Sigmoid colon (tissue), 7 donors: ENCODE measurements around the gene PIN1. TPM values are rescaled to one million over a fixed set of nuclear protein-coding genes. Genes with fewer than 3 reads are reported as not detected.
A peak's percentile ranks its signal among the peaks of the same experiment; 100 is the strongest.
"Not testable (repeated sequence)": the region's sequence is repeated elsewhere in the genome, so short reads cannot be mapped to it uniquely, and the experiment has no call there.

Experiments
- DNase-seq: peaks from one replicate; pipeline ENCODE4 v3.0.0-alpha.2; 2019
- H3K27ac ChIP-seq, 4 donors: fragments of 200-600 bp; sonication (generic); one replicate each; pipeline ENCODE4 v1.5.1; 2016 to 2019; ENCODE audit warnings: mild to moderate bottlenecking in 1 of 4
- H3K27me3 ChIP-seq, 3 donors: fragments of 200-600 bp; sonication (generic); one replicate each; pipeline ENCODE4 v1.5.1; 2019; ENCODE audit warnings: mild to moderate bottlenecking in 1 of 3
- H3K36me3 ChIP-seq, 4 donors: fragments of 200-600 bp; sonication (generic); one replicate each; pipeline ENCODE4 v1.5.1; 2016 to 2019
- H3K4me1 ChIP-seq, 4 donors: fragments of 200-600 bp; sonication (generic); one replicate each; pipeline ENCODE4 v1.5.1; 2017 to 2019
- H3K4me3 ChIP-seq, 4 donors: fragments of 200-600 bp; sonication (generic); one replicate each; pipeline ENCODE4 v1.5.1; 2017 to 2019; ENCODE audit warnings: mild to moderate bottlenecking in 2 of 4, moderate library complexity in 1 of 4
- H3K9me3 ChIP-seq, 4 donors: fragments of 200-600 bp in 3 of 4; sonication (generic) in 3 of 4; one replicate each; pipeline versions ENCODE4 v1.5.1 to v1.6.1; 2013 to 2019
- EP300 ChIP-seq, 4 donors: sonication (generic); formaldehyde crosslinking; IDR thresholded peaks; one replicate each; pipeline ENCODE4 v1.6.1; 2017; ENCODE audit warnings: antibody characterized with exemption in 4 of 4
- POLR2A ChIP-seq, 2 donors: fragments of 450-650 bp; IDR thresholded peaks; one replicate each; pipeline ENCODE4 v1.6.1; 2016; ENCODE audit warnings: antibody characterized with exemption in 2 of 2, mild to moderate bottlenecking in 2 of 2, moderate library complexity in 2 of 2
- POLR2AphosphoS5 ChIP-seq, 4 donors: sonication (generic); formaldehyde crosslinking; IDR thresholded peaks; one replicate each; pipeline ENCODE4 v1.6.1; 2017; ENCODE audit warnings: antibody characterized with exemption in 4 of 4
- WGBS, 2 donors: extraction: QIAGEN DNeasy Blood & Tissue Kit; methylation state at CpG; one replicate each; pipeline ENCODE4 v1.1.7; 2013; 5-methylcytosine and 5-hydroxymethylcytosine counted together
- intact Hi-C: fragments of 100-400 bp; cut with DNase I; formaldehyde crosslinking; loops from one replicate; pipeline ENCODE4 v1.15.1; 2023
- polyA plus RNA-seq, 3 donors: library from polyadenylated mRNA; stranded (reverse); fragments of 200-250 nt; gene quantifications; one replicate each; pipeline ENCODE4 v1.2.3, GENCODE V29; 2013
- total RNA-seq, 4 donors: library from RNA; depleted of rRNA; stranded (reverse); fragments of >200 nt; gene quantifications; one replicate each; pipeline ENCODE4 v1.1.0, GENCODE V29; 2016
- TF ChIP-seq, protein P1 (sequence below), 4 experiments: fragments of 450-650 bp in 3 of 4; fragments of 200-600 bp in 1 of 4; IDR thresholded peaks; one replicate each; pipeline ENCODE4 v1.5.1; 2016 to 2019; ENCODE audit warnings: antibody characterized with exemption in 4 of 4, mild to moderate bottlenecking in 3 of 4, moderate library complexity in 2 of 4
- donor health status: healthy with polysubstance abuse.
- donor health status: Bipolar disorder and iron deficiency.
- donor health status: healthy.

Gene PIN1
- total and polyA plus RNA-seq, 7 donors, result 77.5 to 149 (median 122) TPM

GRCh38 chr19:9818734-9819595 is 16.2 kb upstream of the PIN1 start, which contains the start of gene FBXL12:
Gene FBXL12, minus strand, starts transcription at chr19:9819079. Its CDS starts 266 bp downstream, at chr19:9818813.
- peaks cover 0 to 5% (median 0%) of the 10 kb centered on the region in 4 donors for H3K36me3 ChIP-seq
- DNase-seq, result peak; percentile 100
- peaks cover 0 to 27% (median 19%) of the 10 kb centered on the region in 4 donors for H3K4me1 ChIP-seq
- intact Hi-C loops, result loop anchor here (2.0 to 10.0 kb wide), 2 partner anchors 26 to 384 kb away; partner anchors contain the start of gene ZNF266
- 1% methylated on average over 82 of the region's 82 CpGs for WGBS, 2 donors
- peak within 1 kb of the TSS; percentile 86 to 94 (median 92) for H3K27ac ChIP-seq
- H3K9me3 ChIP-seq, result no peaks in the 10 kb centered on the region
- no peaks in the 10 kb centered on the region for H3K27me3 ChIP-seq
- peak within 1 kb of the TSS; percentile 59 to 90 (median 86) for H3K4me3 ChIP-seq
- TF ChIP-seq, protein P1, sequence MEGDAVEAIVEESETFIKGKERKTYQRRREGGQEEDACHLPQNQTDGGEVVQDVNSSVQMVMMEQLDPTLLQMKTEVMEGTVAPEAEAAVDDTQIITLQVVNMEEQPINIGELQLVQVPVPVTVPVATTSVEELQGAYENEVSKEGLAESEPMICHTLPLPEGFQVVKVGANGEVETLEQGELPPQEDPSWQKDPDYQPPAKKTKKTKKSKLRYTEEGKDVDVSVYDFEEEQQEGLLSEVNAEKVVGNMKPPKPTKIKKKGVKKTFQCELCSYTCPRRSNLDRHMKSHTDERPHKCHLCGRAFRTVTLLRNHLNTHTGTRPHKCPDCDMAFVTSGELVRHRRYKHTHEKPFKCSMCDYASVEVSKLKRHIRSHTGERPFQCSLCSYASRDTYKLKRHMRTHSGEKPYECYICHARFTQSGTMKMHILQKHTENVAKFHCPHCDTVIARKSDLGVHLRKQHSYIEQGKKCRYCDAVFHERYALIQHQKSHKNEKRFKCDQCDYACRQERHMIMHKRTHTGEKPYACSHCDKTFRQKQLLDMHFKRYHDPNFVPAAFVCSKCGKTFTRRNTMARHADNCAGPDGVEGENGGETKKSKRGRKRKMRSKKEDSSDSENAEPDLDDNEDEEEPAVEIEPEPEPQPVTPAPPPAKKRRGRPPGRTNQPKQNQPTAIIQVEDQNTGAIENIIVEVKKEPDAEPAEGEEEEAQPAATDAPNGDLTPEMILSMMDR (IDR thresholded peaks at IDR 0.05), result no peak
- peak; percentile 81 to 92 (median 88) for TF ChIP-seq POLR2AphosphoS5 (IDR thresholded peaks at IDR 0.05)
- peak; percentile 78 to 89 for TF ChIP-seq POLR2A (IDR thresholded peaks at IDR 0.05)
- TF ChIP-seq EP300 (IDR thresholded peaks at IDR 0.05), result no peak

- Histone ChIP-seq H3K36me3 (peaks cover 0 to 7% (median 0%) of the 10 kb centered on the region in 4 donors), H3K27ac (peak overlapping the region; percentile 86 to 94 (median 92)), H3K27me3 (no peaks in the 10 kb centered on the region), H3K9me3 (no peaks in the 10 kb centered on the region), H3K4me3 (peak overlapping the region in 3 of 4 donors; percentile 21 to 59 (median 34)), H3K4me1 (peaks cover 0 to 27% (median 19%) of the 10 kb centered on the region in 4 donors)
- DNase-seq, result no peak
- WGBS, 2 donors, result 1% methylated on average over 21 of the region's 21 CpGs
- TF ChIP-seq EP300 (IDR thresholded peaks at IDR 0.05), result no peak
- TF ChIP-seq POLR2AphosphoS5 (IDR thresholded peaks at IDR 0.05), result peak in 2 of 4 donors; percentile 40 to 43
- TF ChIP-seq, protein P1 (IDR thresholded peaks at IDR 0.05), result no peak
- no peak for TF ChIP-seq POLR2A (IDR thresholded peaks at IDR 0.05)
- intact Hi-C loops, result loop anchor here (2.0 to 10.0 kb wide), 2 partner anchors 27 to 385 kb away; partner anchors contain the start of gene ZNF266
Observed at GRCh38 chr19:9819596-9819909, 15.6 kb upstream of the PIN1 start.

- peak overlapping the region in 2 of 4 donors; percentile 21 to 59 for H3K4me3 ChIP-seq
- peak overlapping the region; percentile 86 to 94 (median 92) for H3K27ac ChIP-seq
- H3K36me3 ChIP-seq, result peaks cover 0 to 11% (median 0%) of the 10 kb centered on the region in 4 donors
- H3K27me3 ChIP-seq, H3K9me3 ChIP-seq, DNase-seq, intact Hi-C loops: not testable (repeated sequence)
- WGBS, 2 donors, result 93% methylated on average over 8 of the region's 8 CpGs
- peaks cover 0 to 27% (median 19%) of the 10 kb centered on the region in 4 donors for H3K4me1 ChIP-seq
Observed at GRCh38 chr19:9820034-9820433, 15.1 kb upstream of the PIN1 start.

DNA sequence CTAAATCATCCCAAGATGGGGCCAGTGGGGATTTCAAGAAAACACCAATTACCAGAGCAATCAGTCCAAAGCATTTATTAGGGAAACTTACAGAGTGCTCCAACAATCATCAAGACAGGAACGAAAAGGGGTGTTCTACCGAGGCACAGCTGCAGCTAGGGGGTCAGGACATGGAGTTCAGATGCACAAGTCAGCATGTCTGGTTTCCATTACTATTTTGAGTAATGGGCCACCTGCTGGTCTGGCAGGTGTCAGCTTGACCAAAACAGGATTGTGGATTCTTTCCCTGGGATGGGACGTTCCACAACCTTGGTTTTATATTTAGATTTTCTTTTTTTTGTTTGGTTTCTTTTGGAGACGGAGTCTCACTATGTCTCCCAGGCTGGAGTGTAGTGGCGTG is 11.3 kb upstream of the PIN1 start:
- H3K27ac ChIP-seq, result no peak overlapping the region
- intact Hi-C loops, result no loop called here
- H3K9me3 ChIP-seq, result no peaks in the 10 kb centered on the region
- no peak for DNase-seq
- H3K27me3 ChIP-seq, result no peaks in the 10 kb centered on the region
- no peak for TF ChIP-seq POLR2A (IDR thresholded peaks at IDR 0.05)
- TF ChIP-seq, protein P1 (IDR thresholded peaks at IDR 0.05), result no peak
- no peak for TF ChIP-seq EP300 (IDR thresholded peaks at IDR 0.05)
- TF ChIP-seq POLR2AphosphoS5 (IDR thresholded peaks at IDR 0.05), result no peak
- WGBS, 2 donors, result 93 to 95% methylated on average over 5 of the region's 5 CpGs
- H3K4me3 ChIP-seq, result no peak overlapping the region
- peaks cover 0 to 12% (median 0%) of the 10 kb centered on the region in 4 donors for H3K36me3 ChIP-seq
- peaks cover 0 to 35% (median 23%) of the 10 kb centered on the region in 4 donors for H3K4me1 ChIP-seq
